Measurements from ENCODE around the gene MYOM3.

Gene MYOM3

GRCh38 chr1:24138476-24139221 is 26.7 kb upstream of the MYOM3 start:
- DNase-seq: no peak

GRCh38 chr1:24136956-24137539 is 25.1 kb upstream of the MYOM3 start:
- no peak for DNase-seq

- no peak for DNase-seq
Observed at GRCh38 chr1:24134376-24134775, 22.4 kb upstream of the MYOM3 start.

- DNase-seq: no peak
Observed at GRCh38 chr1:24133819-24134218, 21.9 kb upstream of the MYOM3 start.

- no peak for DNase-seq
Observed at GRCh38 chr1:24130385-24130784, 18.4 kb upstream of the MYOM3 start.

- DNase-seq: no peak
Observed at GRCh38 chr1:24127801-24128363, 15.9 kb upstream of the MYOM3 start.

GRCh38 chr1:24127134-24127800 is 15.3 kb upstream of the MYOM3 start:
- DNase-seq: no peak

GRCh38 chr1:24126672-24127023 is 14.7 kb upstream of the MYOM3 start:
- DNase-seq: no peak

- no peak for DNase-seq
Observed at GRCh38 chr1:24126018-24126671, 14.2 kb upstream of the MYOM3 start.

- DNase-seq: no peak
Observed at GRCh38 chr1:24125456-24125855, 13.5 kb upstream of the MYOM3 start.

- no peak for DNase-seq
Observed at GRCh38 chr1:24124980-24125379, 13.0 kb upstream of the MYOM3 start.

GRCh38 chr1:24123611-24124010 is 11.7 kb upstream of the MYOM3 start:
- DNase-seq: no peak

GRCh38 chr1:24122776-24123175 is 10.8 kb upstream of the MYOM3 start:
- no peak for DNase-seq

- DNase-seq: no peak
Observed at GRCh38 chr1:24121406-24121805, 9.5 kb upstream of the MYOM3 start.

- no peak for DNase-seq
Observed at GRCh38 chr1:24120965-24121364, 9.0 kb upstream of the MYOM3 start.

- DNase-seq: no peak
Observed at GRCh38 chr1:24119859-24120756, 8.2 kb upstream of the MYOM3 start.

GRCh38 chr1:24119489-24119858 is 7.5 kb upstream of the MYOM3 start:
- DNase-seq: no peak

- DNase-seq: no peak
Observed at GRCh38 chr1:24118410-24119242, 6.7 kb upstream of the MYOM3 start.

GRCh38 chr1:24117722-24118409 is 5.9 kb upstream of the MYOM3 start:
- no peak for DNase-seq

GRCh38 chr1:24117132-24117531 is 5.2 kb upstream of the MYOM3 start:
- DNase-seq: no peak

GRCh38 chr1:24114753-24115152 is 2.8 kb upstream of the MYOM3 start:
- no peak for DNase-seq
